ENCODE measurements around the gene METTL14.

The METTL14 gene

DNA sequence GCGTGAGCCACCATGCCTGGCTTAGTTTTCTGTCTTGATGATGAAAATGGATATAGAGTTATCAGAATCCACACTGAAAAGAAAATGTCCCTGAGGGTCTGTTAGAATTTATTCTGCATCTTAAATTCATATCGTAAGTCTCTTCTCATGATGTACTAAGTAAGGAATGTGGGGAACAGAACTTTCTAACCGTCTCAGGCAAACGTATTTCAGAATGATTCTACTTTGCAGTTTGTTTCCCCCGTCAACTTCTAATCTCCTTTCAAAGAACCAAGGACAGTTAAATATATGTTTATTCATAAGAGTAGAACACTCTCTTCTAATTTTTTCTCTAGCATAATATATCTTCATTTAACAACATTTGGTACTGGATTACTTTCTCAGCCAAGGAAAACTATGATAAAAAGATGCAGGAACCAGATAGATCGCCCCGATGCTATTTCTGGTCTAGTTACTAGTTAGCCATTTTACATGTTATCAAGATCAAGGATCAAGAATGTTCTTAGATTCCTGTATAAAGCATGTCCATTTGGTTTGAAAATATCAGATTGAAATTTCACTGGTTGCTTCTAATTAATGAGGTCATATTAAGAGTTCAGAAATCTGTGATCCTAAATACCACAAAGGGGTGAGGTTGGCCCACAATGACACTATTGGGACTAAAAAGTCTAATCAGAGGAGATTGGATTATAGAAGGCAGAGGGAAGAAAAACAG lies 49.5 kb downstream of the METTL14 start:
- DNase-seq: no peak

DNA sequence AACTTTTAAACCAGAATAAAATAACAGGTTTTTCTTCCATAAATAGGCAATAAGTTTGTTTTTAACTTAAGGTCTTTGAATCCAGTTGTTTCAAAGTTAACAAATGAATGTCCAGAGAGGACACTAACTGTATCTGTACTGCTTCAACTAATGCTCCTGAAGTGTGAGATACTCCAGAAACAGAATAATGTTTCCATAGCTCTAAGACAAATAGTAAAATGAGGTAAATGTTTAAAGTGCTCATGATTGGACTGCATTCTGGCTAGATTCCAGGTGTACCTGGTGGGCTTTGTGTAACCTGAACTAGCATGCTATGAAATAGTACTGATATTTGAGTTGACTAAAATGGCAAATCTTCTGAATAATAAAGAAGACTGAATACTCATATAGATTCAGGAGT lies 51.7 kb downstream of the METTL14 start:
- DNase-seq: no peak

DNA sequence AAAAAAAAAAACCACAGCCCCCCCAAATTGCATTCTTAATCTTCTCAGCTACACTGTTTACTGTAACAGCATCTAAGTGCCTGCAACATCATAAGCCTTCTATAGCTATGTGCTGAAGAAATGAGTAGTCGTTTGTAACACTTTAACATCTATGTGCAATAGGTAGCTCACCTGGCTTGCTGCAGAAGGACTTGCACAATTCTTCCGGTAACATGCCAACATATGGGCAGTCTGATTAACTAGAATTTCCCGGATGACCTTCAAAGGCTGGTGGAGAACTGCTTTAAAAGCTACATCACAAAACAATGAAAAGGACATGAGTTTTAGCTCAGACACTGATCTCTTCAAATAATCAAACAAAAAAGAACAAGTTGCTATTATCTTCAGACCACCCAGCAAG lies 52.9 kb downstream of the METTL14 start:
- no peak for DNase-seq

DNA sequence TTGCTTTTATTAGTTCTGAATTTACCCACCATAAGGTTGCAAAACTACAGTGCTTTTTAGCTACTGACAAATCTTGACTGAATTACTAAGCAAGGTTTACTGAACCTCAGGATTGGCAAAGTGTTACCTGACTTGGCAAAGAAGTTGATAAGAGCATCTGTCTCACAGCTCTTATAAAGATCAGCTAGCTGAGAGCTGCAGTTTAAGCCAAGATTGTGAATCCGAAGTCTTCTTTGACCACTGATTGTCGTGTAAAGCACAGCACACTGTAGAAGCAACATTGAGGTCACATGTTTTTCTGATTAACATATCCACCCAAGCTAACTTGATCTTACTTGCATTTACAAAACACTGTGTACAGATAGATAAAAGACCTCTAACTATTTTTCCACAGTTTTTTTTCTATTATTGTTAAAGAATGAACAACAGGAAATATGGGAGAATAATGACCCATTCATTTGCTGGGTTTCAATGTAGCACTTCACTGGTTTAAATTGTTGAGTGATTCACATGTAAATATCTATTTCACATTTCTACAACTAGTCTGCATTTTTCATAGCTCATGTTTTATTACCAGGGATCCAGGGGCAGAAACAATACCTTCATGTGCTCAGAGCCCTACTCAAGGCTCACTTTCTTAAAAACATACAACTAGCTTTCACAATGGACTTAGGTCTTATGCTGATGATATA lies 54.0 kb downstream of the METTL14 start:
- no peak for DNase-seq

DNA sequence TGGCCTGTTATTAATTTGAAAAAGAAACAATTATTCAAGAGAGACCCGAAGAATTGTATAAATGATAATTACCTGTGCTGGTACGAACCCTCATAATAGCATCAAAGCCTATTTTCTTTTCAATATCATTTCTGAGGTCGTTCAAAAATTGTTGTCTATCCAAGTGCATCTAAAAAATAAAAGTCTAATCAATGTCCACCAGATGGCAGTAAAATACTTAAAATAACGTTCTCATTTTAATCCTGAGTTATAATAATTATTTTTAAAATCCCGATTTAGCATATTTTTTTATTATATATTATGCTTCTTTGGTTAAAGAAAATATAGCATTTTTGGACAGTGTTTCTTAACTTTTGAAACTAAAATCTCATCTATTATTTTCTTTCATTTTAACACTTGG lies 55.7 kb downstream of the METTL14 start:
- DNase-seq: no peak

DNA sequence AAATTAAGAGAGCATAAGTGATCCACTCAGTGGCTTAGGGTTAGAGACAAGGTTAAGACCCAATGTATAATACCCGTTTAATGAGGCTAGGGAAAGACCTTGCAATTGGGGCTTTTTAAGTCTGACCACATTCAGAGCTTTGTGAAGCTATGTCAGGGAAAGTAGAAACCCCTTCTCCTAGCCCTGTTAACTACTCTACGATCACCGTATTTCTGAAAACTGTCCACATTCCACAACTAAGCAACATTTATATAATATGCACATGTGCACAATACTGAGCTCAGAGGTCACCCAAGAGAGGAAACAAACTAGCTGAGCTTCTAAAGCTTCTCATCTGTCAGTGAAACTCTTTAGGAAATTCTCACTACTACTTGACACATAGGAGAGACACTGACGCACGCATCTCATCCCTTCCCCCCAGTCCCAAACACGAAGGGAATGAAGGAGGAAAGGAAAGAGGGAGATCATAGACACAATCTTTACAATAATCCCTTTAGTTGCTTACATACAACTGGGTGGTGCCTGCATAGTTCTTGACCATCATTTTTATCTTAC lies 56.2 kb downstream of the METTL14 start:
- DNase-seq: peak; percentile 37

DNA sequence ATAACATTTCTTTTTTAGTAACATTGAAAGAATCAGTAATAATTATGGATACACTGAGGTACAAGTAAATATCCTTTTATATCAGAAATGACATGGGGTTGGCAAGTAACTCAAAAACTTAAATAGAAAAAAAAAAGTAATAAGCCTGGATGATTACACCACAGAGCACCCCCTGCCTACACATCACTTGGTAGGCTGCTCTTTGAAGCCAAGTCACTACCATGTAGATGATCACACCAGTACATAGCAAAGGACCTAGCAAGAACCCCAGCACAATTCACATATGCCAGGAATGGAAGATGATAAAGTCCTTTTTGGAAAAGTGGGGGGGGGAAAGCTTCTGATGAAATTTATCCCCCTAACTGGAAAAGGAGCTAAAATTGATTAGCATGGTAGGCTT lies 56.9 kb downstream of the METTL14 start:
- DNase-seq: no peak

DNA sequence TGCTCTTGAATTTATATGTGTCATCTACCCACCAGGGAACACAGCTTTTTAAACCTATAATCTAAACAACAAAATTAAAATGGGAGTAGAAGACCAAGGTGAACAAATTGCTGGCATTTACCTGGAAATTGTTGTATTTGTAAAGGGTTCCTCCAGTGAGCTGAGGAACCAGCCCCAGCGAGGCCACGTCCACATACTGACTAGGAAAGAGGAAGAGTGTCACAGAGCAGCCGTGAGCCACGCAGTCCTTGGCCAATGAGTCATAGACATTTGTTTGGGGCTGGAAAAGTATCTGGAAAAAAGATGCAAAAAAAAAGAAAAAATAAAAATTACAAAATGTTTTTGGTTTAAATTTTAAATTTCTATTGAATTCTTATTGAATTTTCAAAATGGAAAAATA lies 58.7 kb downstream of the METTL14 start:
- no peak for DNase-seq

DNA sequence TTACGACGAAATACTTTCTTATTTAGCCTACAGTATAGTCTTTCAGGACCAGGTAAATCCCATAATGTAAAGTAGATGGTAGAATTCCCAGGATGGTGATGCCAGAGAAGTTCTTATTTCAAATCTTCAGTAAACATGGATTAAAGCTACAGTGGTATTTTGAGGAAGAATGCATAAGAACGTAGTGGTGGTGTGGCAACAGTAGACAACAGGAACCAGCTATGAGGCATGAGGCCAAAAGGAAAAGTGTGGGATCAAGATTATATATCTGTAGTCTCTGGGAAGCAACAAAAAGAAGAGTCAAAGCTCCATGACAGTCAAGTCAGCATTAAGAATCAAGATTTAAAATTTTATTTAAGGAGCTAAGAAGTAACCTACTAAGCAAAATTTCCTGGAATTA lies 60.2 kb downstream of the METTL14 start:
- DNase-seq: no peak

DNA sequence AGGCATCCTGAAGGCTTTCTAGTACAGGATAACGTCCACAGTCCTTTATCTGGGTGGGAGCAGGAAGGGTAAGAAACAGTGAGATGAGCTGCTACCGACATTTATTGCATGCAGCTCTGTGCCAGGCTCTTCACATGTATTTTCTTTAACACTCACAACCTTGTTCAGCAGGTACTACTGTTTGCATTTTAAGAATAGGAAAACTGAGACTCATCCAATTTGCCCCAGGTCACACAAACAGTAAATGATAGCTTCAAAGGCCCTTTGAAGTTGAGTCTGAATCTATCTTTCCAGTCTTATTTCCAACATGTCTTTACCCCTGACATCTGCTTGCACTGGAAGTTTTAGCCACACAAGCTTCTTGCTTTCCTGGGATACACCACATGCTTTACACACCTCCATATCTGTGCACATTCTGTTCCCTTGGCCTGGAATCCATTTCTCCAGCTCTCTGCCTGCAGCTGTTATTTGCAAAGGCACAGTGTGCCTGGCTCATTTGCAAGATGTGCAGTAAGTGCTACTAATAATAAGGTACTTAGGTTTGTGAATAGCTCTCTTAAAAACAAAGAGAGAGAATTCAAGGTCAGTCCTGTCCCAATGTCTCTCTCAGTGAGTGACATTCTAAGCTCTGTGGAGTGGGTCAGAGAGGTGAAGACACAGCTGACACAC lies 61.2 kb downstream of the METTL14 start:
- DNase-seq: no peak

DNA sequence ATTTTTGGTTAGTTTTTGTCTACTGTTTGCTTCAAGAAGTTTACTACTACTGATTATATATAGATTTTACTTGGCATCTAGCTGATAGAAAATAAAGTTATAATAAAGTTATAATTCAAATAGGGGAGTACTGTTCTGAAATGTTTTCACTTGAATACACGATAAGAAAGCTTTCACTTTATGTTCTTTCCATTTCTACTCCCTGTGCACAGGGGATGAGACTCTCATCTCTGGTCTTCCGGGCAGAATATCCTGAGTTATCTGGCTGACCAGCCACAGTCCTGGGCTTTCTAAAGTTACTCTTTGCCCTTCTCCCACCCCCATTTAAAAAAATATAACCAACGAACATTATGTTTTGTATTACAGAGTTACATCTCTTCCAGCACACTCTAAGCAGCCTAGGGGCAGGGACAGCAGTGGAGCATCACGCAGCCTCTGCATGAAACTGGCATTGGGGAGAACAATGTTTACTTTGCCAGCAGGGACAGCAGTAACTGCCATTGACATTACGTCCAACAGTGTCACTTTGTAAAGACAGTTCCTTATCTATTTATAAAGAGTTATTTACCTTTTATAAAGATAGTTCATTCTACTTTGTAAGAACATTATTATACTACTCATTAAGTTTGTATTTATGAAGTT lies 64.3 kb downstream of the METTL14 start:
- no peak for DNase-seq

DNA sequence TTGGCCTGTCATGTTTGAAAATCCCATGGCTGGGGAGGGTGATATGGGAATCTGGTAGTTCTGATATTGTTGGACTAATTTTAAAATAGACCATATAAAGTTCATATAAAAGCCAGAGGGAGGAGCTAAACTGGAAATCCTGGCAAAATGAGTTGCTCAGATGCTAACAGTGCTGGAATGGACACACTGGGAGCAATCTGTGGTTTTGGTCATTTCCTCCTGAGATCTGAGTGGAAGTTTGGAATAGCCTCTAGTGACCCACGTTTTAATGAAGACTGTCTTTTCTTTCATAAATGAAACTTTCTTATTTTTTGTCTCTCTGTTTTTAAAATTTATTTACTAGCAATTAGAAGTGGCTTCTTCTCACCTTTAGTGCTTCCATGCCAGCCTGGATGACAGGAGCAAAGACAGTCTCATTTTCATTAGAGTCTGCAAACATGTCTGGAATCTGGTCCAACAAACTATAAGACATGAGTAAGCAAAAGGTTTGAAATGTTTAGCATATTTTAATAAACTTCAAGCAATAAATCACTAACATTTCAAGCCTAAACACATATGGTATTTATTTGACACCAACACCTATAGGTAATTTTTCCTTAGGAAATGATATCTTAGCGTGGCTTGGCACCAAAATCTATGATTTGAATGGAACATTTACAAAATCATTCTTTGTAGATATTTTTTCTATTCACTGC lies 66.6 kb downstream of the METTL14 start:
- DNase-seq: peak; percentile 77

DNA sequence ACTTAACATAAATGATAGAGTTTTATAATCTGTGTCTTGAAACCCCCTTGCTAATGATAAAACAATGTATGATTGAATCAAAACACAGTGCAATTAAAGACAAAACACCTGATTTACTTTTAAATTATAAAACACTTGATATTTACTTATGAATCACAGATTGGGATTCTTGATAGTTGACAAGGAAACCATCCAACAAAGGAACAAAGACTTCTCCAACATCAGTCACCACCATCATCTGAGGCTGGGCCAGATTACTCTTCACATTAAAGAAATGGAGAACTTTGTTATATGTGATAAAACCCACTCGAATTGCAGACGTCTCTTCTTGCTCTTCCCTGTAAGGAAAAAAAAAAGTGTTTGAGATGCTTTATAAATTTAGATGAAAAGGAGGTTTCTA lies 67.4 kb downstream of the METTL14 start:
- DNase-seq: no peak

DNA sequence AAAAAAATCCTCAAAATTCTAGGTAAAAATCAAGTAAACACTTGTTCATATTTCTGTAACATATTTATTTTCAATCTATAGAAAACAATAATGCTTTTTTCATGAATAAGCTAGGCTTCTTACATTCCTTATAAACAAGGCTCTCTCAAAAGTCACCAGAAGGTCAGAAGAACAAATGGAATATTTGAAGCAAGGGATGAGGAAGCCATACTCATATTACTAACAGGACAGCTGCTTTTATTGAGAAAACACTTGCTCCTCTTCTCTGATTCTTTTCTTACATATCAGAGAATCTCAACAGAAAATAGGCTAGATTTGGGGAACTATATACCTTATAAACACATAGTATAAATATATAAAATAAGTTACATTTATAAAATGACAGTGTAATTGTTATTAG lies 67.9 kb downstream of the METTL14 start:
- DNase-seq: no peak

DNA sequence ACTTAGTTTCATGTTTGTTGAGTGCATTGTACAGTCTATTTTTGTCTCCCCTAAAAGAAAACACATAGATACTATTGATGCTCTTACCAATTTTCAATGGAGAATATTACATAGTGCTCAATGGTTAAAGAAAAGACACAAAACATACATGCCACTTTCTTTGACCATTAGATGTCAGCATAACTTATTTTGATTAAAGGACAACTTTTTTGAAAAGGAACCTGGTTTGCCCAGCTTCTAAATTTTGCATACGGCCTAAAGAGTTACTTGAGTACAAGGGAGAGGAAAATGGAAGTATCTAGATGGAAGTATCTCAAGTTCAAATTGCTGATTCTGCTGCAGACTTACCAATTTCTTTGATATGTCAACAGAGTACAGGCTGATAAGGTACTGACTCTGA lies 68.5 kb downstream of the METTL14 start:
- no peak for DNase-seq

DNA sequence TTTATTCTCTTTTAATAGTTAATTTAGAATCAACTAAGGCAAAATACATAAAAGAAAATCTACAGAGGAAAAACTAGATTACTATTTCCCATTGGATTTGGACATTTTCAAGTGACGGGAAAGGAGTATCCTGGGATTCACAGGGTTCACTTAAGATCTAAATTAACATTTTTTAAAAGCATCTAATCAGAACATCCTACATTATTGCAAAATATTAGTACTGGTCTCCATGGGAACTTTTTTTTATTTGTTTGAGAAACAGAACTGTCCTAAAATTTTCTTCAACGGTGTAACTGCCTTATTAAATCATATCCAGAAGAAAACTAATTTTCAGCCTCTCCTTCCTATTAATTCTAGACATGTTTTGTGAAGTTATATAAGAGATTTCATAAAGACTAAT lies 69.7 kb downstream of the METTL14 start:
- DNase-seq: no peak

DNA sequence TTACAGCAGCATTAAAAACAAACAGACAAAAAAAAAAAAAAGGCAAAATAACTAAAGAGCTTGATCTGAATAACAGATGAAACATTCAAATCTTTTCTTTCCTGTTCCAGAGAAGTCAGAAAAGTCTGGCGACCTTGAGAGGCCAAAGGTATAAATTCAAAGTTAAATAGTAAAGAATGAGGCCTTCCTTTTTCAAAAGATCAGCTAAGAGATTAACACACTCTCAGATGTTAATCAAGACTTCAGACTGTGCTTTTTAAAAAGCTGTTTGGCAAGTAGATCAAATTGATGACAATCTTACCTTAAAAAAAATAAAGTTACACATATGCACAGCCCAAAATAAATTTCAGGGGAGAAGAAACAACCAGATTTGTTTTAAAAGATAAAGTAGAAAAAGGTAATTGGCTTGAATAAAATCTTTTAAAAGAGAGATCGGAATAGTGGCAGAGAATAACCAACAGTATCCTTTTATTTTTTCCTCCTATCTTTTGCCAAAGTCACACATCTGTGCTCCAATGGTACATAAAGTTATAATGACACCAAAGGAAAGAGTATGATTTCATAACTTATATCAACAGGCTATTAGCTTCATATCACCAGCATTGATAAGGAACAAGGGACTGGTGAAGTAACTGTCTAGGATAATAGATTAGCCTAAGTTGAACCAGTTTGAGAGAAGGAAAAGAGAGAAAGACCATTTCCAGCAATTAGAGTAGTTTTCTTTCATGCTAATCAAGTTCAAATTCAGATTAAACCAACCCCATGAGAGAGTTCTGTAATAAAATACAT lies 70.4 kb downstream of the METTL14 start:
- DNase-seq: no peak

DNA sequence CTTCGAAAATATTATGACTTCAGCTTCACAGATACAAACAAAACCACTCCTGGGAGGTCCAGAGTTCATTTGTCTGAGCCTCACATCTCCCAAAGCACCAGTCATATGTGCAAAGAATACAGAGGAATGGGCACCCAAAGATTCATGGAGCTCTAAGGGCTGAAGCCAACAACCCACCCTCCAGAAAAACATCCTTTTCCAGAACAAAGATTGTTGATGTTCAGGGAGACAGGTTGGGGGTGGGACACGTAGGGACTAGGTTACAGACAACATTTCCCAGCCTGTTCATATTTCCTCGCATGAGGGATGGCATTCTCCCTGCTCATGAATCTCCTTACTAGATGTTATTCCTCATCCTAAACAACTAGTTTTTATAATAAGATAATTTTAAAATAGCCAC lies 71.2 kb downstream of the METTL14 start:
- DNase-seq: no peak

DNA sequence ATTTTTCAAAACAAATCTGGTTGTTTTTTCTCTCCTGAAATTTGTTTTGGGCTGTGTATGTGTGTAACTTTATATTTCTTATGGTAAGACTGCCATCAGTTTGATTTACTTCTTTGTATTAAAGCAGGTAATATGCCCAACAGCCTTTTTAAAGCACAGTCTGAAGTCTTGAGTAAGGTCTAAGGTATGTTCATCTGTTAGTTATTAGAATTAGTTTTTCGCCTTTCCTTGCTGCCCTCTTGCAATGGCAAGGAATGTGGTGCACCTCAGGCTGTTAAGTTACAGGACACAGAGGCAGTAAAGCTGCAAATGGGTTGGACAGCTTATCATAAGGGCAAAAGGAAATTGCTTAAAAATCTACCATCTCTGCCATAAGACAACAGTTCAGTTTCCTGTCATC lies 71.8 kb downstream of the METTL14 start:
- no peak for DNase-seq

DNA sequence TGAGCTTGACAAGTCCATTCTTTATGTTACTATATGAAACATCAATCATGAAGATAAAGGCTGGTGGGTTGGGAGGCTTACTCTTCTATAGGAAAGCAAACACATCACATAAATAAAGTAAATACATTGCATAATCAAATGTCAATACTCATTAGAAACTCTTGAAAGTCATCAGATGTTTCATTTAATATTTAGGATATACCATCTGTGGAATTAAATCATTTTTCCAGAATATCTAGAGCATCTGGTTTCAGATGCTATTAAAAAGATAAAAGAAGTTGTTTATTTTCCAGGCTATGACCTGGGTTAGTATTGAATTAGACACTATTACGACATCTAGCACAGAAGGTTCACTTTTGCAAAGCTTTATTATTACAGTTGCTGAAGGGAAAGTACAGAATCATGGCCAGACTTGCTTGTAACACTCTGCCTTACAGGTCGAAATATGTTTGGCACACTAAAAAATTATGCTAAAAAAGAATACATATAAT lies 72.6 kb downstream of the METTL14 start:
- no peak for DNase-seq

DNA sequence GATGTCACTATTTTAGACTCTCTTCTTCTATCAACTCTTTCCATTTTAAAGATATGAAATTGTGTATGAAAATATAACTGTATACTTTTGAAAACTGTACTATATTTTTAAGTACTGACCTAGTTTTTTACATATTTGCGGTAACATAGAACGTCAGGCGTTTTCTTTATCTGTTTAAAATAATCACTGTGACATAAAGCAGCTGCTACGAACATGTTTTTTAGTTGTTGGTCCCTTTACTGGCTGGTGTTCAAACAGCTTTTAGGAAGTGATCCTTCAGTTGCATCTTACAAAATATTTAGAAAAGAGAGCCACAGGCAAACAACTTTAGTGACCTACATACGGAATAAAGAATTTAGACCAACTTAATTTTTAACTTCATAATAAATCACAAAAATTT lies 73.1 kb downstream of the METTL14 start:
- DNase-seq: no peak

DNA sequence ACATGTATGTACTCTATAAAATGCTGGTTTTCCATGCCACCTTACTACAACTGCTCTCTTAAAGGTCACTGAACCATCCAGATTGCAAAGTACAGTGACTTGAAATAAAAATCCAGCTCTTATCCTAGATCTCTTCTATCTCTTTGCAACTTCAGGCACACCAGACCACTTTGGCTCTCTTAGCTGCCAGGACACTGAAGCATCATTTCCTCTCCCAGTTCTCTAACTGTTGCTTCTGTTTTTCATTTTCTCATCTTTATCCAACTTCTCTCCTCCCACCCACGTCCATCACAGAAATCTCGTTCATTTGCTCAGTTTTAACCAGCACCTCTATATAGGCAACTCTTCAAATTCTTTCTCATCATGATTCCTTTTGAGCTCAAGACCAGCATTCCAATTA lies 74.3 kb downstream of the METTL14 start:
- no peak for DNase-seq
